Measurements from ENCODE around the gene GTF2A1L. TPM values are rescaled to one million over a fixed set of nuclear protein-coding genes. Genes with fewer than 3 reads are reported as not detected.
"Not testable (repeated sequence)": the region's sequence is repeated elsewhere in the genome, so short reads cannot be mapped to it uniquely, and the experiment has no call there.

GTF2A1L gene
- total RNA-seq, 4 donors from 2014 or later, result 14.1 to 32.2 (median 22.1) TPM

DNA sequence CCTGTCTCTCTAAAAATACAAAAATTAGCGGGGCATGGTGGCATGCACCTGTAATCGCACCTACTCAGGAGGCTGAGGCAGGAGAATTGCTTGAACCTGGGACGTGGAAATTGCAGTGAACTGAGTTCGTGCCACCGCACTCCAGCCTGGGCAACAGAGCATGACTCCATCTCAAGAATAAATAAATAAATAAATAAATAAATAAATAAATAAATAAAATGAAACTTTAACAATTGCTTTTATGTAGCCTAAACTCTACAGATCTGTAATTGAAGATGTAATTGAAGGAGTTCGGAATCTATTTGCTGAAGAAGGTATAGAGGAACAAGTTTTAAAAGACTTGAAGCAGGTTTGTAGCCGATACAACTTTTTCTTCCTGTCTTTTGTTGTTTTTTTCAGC lies 2.9 kb downstream of the GTF2A1L start:
- Histone ChIP-seq H3K27ac (no peak overlapping the region), H3K4me1 (no peaks in the 10 kb centered on the region), H3K4me3 (no peak overlapping the region), H3K27me3 (no peaks in the 10 kb centered on the region), H3K9me3 (peaks cover 0 to under 1% (median 0%) of the 10 kb centered on the region in 3 donors), H3K36me3 (no peaks in the 10 kb centered on the region)
- no peak for ATAC-seq
- WGBS, 2 donors (ENCODE audit: low coverage in 1 of 2), result 90 to 98% methylated on average over 3 to 7 of the region's 7 CpGs
- TF ChIP-seq CTCF (IDR thresholded peaks at IDR 0.05) (no peak), POLR2AphosphoS5 (IDR thresholded peaks at IDR 0.05) (no peak), EP300 (IDR thresholded peaks at IDR 0.05) (no peak), POLR2A (IDR thresholded peaks at IDR 0.05) (no peak)

- WGBS, 2 donors (ENCODE audit: low coverage in 1 of 2), result 86 to 87% methylated on average over 1 to 5 of the region's 5 CpGs
- not testable (repeated sequence) for ATAC-seq, H3K4me1 ChIP-seq, H3K36me3 ChIP-seq, H3K27ac ChIP-seq, H3K4me3 ChIP-seq, H3K27me3 ChIP-seq
- peaks cover 0 to 11% (median 0%) of the 10 kb centered on the region in 3 donors for H3K9me3 ChIP-seq
- TF ChIP-seq CTCF (IDR thresholded peaks at IDR 0.05), result peak in 2 of 4 experiments; percentile 10 to 19
Observed at GRCh38 chr2:48622691-48623090, 5.0 kb downstream of the GTF2A1L start.

DNA sequence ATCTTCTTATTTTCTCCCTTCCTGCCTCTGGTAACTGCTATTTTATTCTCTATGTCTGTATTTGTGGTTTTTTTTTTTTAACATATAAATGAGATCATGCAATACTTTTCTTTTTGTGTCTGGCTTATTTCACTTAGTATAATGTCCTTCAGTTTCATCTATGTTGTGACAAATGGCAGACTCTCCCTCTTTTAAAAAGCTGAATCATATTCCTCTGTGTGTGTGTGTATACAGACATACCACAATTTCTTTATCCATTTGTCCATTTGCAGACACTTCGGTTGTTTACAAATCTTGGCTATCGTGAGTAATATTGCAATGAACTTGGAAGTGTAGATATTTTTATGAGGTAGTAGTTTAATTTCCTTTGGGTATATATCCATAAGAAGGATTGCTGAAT lies 7.0 kb downstream of the GTF2A1L start:
- H3K9me3 ChIP-seq, result peaks cover 0 to 11% (median 0%) of the 10 kb centered on the region in 3 donors
- TF ChIP-seq POLR2A (IDR thresholded peaks at IDR 0.05), result no peak
- TF ChIP-seq EP300 (IDR thresholded peaks at IDR 0.05), result no peak
- no peak for TF ChIP-seq CTCF (IDR thresholded peaks at IDR 0.05)
- TF ChIP-seq POLR2AphosphoS5 (IDR thresholded peaks at IDR 0.05), result no peak
- no peaks in the 10 kb centered on the region for H3K36me3 ChIP-seq
- H3K4me1 ChIP-seq, result no peaks in the 10 kb centered on the region
- ATAC-seq, result no peak
- 24 to 33% methylated on average over 1 to 2 of the region's 2 CpGs for WGBS, 2 donors (ENCODE audit: low coverage in 1 of 2)
- H3K27ac ChIP-seq, result no peak overlapping the region
- H3K27me3 ChIP-seq, result no peaks in the 10 kb centered on the region
- H3K4me3 ChIP-seq, result no peak overlapping the region

GRCh38 chr2:48626047-48626446 lies 8.4 kb downstream of the GTF2A1L start:
- H3K4me3 ChIP-seq, result no peak overlapping the region
- peaks cover 0 to 11% (median 0%) of the 10 kb centered on the region in 3 donors for H3K9me3 ChIP-seq
- no peaks in the 10 kb centered on the region for H3K27me3 ChIP-seq
- no peaks in the 10 kb centered on the region for H3K36me3 ChIP-seq
- ATAC-seq, result no peak
- no peak for TF ChIP-seq POLR2A (IDR thresholded peaks at IDR 0.05)
- no peak for TF ChIP-seq CTCF (IDR thresholded peaks at IDR 0.05)
- no peak for TF ChIP-seq POLR2AphosphoS5 (IDR thresholded peaks at IDR 0.05)
- no peak for TF ChIP-seq EP300 (IDR thresholded peaks at IDR 0.05)
- no peaks in the 10 kb centered on the region for H3K4me1 ChIP-seq
- H3K27ac ChIP-seq, result no peak overlapping the region

GRCh38 chr2:48633143-48633542 lies 15.5 kb downstream of the GTF2A1L start:
- peaks cover 0 to 4% (median 0%) of the 10 kb centered on the region in 3 donors for H3K9me3 ChIP-seq
- H3K4me3 ChIP-seq, result no peak overlapping the region
- WGBS, 2 donors (ENCODE audit: low coverage in 1 of 2), result 18% methylated on average over 4 of the region's 5 CpGs; no CpG with 5 or more reads in 1 of the 2 donors
- H3K27me3 ChIP-seq, result no peaks in the 10 kb centered on the region
- H3K27ac ChIP-seq, result no peak overlapping the region
- TF ChIP-seq CTCF (IDR thresholded peaks at IDR 0.05) (no peak), EP300 (IDR thresholded peaks at IDR 0.05) (no peak), POLR2AphosphoS5 (IDR thresholded peaks at IDR 0.05) (no peak), POLR2A (IDR thresholded peaks at IDR 0.05) (no peak)
- H3K36me3 ChIP-seq, result peaks cover 0 to 3% of the 10 kb centered on the region in 2 donors
- H3K4me1 ChIP-seq, result no peaks in the 10 kb centered on the region
- ATAC-seq, result no peak
